ENCODE measurements around the gene NFE2.
"Not testable (repeated sequence)": the region's sequence is repeated elsewhere in the genome, so short reads cannot be mapped to it uniquely, and the experiment has no call there.

Gene NFE2

DNA sequence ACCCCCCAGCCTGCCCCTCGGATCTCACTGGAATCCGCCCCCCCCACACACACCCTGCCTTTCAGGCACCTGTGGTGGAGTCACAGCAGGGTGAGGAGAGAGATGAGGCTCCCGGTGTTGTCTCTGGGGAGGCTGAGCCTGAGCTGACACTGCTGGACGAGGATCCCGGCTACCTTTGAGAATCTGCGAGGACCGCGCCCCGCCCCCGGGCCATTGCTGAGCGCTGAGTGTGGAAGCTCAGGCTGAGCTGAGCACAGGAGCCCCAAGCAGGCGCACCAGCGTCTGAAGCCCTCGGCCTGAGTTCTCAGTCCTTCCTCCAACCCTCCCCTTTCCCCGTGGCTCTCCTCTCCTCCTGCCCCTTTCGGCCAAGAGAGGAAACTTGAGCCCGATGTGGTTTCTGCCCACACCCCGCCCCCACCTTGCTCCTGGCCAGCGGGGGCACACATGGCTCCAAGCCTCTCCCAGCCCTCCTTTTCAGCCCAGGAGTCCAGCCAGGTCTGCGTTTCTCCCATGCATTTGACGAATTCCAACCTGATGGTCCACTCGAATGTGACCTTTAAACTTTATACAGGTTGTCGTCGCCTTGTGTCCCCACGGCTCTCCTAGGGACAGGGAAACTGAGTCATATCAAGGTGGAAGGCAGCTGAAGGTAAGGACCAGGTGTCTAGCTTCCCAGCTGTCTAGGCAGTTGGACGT, at the start of gene NFE2:
Gene NFE2 (minus strand): TSS at position 284 of the 696 bp plus-strand sequence. CDS start 5,767 bp downstream, outside the sequence.
- in situ Hi-C loops (cut with MboI; ENCODE audit: low sequenced_read_pairs) = no loop called here

GRCh38 chr12:54349679-54350078, 48.9 kb upstream of the NFE2 start:
- in situ Hi-C loops (cut with MboI; ENCODE audit: low sequenced_read_pairs) = no loop called here

DNA sequence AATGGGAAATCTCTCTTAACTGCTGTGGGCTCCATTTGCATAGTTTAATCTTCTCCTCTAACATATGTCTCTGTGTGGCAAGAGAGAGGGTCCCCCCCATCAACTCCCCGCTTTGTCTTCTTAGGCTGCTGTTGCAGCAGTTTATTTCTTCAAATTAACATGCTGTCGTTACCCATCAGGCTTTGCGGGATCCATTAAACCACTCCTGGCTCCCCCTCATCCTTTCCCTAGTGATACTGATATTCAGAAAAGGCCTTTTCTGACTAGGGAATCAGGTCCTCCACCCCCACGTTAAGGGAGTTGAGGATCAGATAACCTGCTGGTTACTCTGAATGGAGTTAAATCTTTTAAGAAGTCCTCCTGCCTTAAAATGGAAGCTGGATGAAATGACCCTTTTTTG, 48.2 kb upstream of the NFE2 start:
- in situ Hi-C loops (cut with MboI; ENCODE audit: low sequenced_read_pairs) = no loop called here

DNA sequence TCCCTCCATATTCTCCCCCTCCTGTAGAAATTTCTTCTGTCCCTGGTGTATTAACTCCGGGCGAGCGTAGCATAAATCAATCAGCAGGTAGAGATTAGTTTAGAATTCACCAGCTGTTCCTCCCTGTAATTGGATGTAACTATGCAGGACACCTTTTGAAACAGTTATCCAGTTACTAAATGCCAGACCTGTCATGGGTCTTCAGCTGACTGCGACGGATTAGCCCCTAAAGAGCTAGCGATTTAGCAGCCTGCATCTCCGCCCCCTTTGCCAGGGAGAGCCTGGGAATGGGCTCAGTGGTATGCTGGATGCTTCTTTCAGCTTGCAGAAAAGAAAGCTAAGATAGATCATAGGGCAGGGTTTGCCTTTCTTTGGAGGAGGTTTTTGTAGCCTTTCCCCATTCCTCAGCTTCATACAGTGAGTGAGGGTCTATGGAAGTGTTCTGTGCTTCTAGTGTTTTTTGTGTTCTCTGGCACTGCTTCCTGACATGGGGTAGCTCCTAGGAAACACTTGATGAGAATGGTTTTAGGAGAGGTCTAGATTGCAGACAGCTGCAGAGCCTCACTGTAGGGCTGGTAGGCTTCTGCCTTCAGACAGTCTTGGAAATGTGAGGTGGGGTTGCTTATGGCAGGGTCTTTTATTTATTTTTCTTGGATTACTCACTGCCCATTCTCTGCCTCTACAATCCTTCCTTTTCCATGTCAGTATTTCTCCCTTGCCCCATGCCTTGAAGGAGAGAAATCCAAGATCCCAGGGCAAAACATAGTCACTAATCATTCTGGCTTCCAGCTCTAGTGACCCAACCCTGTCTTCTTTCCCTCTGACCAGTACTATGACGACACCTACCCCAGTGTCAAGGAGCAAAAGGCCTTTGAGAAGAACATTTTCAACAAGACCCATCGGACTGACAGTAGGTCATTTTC, 40.8 kb upstream of the NFE2 start:
- in situ Hi-C loops (cut with MboI; ENCODE audit: low sequenced_read_pairs) = no loop called here

DNA sequence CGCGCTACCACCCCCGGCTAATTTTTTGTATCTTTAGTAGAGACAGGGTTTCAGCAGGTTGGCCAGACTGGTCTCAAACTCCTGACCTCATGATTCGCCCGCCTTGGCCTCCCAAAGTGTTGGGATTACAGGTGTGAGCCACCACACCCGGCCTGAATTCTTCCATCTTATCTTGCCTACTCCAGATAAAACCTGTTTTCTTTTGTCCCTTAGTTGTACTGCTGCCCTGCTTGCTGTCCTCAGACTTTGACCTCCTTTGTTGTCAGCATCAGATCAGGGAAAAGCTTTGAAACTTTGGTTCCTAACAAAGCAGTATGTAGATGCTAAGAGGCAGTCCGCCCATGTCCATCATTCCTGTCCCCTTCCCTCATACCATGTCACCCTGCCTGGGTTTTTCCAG, 40.0 kb upstream of the NFE2 start:
- in situ Hi-C loops (cut with MboI; ENCODE audit: low sequenced_read_pairs) = no loop called here

- in situ Hi-C loops (cut with MboI; ENCODE audit: low sequenced_read_pairs) = no loop called here
Measured at GRCh38 chr12:54338698-54339296, 38.0 kb upstream of the NFE2 start.

DNA sequence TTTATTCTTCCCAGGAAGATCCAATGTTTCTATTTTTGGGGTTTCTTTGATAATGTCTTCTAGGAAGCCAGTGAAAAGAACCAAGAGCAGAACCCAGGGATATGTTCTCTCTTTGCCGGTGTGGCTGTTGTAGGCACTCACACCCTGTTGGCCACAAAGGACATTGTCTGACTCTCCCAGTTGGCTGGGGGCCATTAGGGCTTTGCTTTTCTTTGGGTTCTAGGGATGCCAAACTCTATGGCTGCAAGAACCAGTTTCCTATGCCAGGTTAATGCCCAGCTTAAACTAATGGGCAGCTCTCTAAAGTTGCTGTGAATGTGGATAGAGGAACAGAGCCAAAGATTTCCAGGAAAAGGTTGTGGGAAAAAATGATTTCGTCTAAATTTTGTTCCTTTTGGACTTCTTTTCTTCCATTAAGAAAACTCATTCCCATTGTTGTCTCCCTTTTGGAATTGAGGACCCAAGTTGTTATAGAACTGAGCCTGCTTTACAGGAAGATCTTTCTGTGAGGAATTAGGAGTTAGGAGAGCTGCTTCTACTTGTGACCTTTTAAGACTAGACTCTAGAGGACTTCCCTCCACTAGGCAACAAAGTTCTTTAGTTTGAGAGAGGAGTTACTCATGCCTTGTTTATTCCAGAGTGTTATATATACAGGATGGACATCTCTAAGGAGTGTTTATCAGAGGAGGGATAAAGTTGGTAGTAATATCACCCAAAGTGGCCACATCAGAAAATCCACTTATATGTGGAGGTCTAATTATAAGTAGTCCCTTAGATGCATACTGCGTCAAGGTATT, 37.2 kb upstream of the NFE2 start:
- in situ Hi-C loops (cut with MboI; ENCODE audit: low sequenced_read_pairs) = no loop called here

GRCh38 chr12:54337280-54337842, 36.5 kb upstream of the NFE2 start:
- in situ Hi-C loops (cut with MboI; ENCODE audit: low sequenced_read_pairs) = no loop called here

DNA sequence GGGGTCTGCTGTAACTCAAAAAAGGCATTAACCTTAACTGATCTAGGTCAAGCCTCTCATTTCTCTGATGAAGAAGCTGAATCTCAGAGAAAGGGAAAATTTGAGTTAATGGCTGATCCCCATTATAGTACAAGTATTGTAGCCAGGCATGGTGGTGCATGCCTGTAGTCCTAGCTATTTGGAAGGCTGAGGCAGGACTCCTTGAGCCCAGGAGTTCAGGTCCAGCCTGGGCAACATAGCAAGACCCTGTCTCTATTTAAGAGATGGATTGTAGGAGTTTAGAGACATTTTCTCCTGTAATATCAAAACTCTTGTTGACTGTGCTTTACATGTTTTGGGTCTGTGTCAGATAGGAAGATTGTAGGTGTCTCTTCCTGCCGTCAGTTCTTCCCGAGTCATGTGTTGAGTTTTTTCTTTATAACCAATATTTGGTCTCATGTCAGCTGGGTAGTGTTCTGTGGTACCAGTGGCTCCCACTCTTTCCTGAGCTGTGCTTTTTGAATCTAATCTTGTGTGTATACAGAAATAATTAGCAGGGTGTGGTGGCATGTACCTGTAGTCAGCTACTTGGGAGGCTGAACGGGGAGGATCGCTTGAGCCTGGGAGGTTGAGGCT, 32.7 kb upstream of the NFE2 start:
- in situ Hi-C loops (cut with MboI; ENCODE audit: low sequenced_read_pairs) = no loop called here

DNA sequence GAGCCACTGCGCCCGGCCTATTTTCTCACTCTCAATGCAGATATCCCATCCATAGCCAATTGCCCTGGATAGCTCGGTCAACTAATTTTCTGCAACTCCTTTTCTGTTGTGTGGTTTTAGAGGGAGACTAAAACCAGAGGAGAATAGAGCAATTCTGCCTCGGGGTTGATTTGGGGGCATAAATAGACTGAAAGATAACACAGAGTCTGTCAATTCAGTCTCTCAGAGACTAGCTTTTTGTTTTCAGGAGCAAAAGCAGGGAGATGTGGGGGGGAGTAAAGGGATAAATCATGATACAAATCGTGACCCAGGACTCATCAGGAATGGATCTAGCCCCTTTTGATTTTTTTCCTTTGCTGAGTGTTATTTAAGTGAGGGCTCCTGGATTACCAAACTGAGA, 30.6 kb upstream of the NFE2 start:
- in situ Hi-C loops (cut with MboI; ENCODE audit: low sequenced_read_pairs) = no loop called here

DNA sequence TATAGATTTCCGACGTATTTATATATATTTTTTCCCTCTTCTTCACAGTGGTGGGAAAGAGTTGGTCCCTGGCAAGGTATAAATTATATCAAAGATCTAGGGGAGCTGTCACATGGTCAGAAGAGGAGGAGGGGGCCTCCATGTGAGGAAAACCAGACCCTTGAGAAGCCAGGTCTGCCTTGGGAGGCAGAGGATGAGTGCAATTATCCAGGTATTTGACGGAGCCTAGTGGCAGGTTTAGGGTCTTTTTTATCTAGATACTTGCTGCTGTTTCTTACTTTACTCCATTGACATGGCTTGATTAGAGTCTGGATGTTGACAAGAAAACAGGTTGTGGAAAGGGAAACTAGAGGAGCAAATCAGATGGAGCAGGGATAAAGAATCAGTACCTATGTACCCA, 29.6 kb upstream of the NFE2 start:
- in situ Hi-C loops (cut with MboI; ENCODE audit: low sequenced_read_pairs) = no loop called here

GRCh38 chr12:54329759-54330158, 28.9 kb upstream of the NFE2 start:
- in situ Hi-C loops (cut with MboI; ENCODE audit: low sequenced_read_pairs) = loop anchor here (5.0 kb wide), 1 partner anchor 37 kb away; no protein-coding TSS in a partner anchor

DNA sequence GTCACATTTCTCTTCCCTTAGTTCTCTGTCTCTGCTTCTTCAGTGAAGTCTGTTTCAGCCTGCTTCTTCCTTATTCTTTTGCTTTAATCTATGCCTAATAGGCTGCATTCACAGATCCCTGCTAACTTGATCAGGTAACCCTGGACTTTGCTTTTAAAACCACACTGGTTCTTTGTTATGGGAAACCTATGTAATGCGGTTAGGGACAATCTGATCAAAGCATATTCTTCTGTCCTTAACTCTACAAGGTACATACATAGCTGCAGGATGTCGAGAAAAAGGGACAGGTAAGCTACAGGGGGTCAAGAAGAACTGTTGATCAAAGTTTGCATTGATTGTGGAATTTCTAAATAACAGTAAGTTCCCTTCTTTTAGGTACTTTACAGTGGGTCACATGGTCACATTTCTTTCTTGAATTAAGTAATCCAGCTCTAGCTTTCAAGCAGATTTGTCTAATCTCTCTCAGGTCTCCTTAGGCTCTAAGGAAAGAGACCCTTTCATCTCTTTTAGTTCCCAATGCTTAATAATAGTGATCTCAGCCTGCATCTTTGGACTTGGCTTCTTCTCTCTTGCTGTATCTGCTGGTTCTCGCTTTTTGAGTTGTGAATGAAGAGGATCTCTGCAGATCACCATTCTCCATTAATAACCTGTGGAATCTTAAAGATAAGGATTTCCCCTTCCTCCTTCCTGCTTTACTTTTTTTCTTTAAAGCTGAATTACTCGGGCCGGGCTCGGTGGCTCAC, 28.0 kb upstream of the NFE2 start:
- in situ Hi-C loops (cut with MboI; ENCODE audit: low sequenced_read_pairs) = loop anchor here (5.0 kb wide), 1 partner anchor 36 kb away; no protein-coding TSS in a partner anchor

DNA sequence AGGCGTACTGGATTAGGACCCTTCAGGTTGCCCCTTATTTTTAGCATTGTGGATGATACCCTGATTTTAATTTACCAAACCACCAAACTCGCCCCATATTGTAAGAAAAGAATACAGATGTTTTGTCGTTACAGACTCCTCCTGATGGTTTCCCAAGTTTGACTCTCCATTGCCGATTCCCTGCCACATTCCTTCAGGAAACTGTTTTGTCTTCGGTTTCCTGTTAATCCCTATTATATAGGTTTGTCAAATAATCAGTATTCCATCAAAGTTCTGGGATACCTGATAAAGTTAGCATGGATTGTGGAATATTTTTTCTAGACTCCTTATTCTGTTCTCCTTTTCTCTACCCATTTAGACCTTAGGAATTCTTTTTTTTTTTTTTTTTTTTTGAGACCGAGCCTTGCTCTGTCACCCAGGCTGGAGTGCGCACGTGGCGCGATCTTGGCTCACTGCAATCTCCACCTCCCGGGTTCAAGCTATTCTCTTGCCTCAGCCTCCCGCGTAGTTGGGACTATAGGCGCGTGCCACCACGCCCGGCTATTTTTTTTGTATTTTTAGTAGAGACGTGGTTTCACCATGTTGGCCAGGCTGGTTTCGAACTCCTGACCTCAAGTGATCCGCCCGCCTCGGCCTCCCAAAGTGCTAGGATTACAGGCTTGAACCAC, 24.8 kb upstream of the NFE2 start:
- in situ Hi-C loops (cut with MboI; ENCODE audit: low sequenced_read_pairs) = loop anchor here (5.0 kb wide), 1 partner anchor 33 kb away; no protein-coding TSS in a partner anchor

GRCh38 chr12:54324617-54325441, 24.0 kb upstream of the NFE2 start, which contains the start of gene COPZ1:
Gene COPZ1 (plus strand): TSS chr12:54325131. CDS start chr12:54325164, 33 bp downstream.
- in situ Hi-C loops (cut with MboI; ENCODE audit: low sequenced_read_pairs) = loop anchor here (5.0 kb wide), 1 partner anchor 33 kb away; no protein-coding TSS in a partner anchor

DNA sequence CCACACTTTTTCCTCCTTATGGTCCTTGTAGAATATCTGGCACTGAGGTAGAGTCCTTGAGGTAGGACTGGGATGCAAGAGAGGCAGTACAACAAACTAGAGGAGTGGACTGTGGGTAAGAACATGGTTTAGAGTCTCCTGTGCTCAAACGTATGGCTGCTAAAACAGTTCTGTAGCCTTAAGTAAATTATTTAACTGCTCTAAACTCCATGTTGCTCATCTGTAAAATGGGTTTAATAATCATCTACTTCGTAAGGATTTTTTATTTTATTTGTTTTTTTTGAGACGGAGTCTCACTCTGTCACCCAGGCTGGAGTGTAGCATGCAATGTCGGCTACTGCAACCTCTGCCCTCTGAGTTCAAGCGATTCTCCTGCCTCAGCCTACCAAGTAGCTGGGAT, 20.5 kb upstream of the NFE2 start:
- in situ Hi-C loops (cut with MboI; ENCODE audit: low sequenced_read_pairs) = no loop called here

- in situ Hi-C loops (cut with MboI; ENCODE audit: low sequenced_read_pairs) = not testable (repeated sequence)
Measured at GRCh38 chr12:54312309-54312708, 11.5 kb upstream of the NFE2 start.

- in situ Hi-C loops (cut with MboI; ENCODE audit: low sequenced_read_pairs) = no loop called here
Measured at GRCh38 chr12:54311051-54311450, 10.2 kb upstream of the NFE2 start.
